HepG2 (cell line): ENCODE data around the gene IGFALS. TPM values are rescaled to one million over a fixed set of nuclear protein-coding genes. Genes with fewer than 3 reads are reported as not detected.

ENCODE experiments used
- CSRNP2 ChIP-seq: sonication (generic); formaldehyde crosslinking; conservative IDR thresholded peaks from 2 replicates; pipeline ENCODE4 v1.8.0; 2022; ENCODE audit warnings: low read depth, missing genetic modification reagents
- GRHL1 ChIP-seq: sonication (generic); formaldehyde crosslinking; conservative IDR thresholded peaks from 2 replicates; pipeline ENCODE4 v1.8.0; 2022; ENCODE audit warnings: missing genetic modification reagents
- HNRNPUL1 ChIP-seq: fragments of 200-400 bp; formaldehyde crosslinking; IDR thresholded peaks from 2 replicates; pipeline ENCODE4 v1.6.1; 2017; ENCODE audit warnings: low read depth, mild to moderate bottlenecking, low read length, moderate library complexity
- KAT8 ChIP-seq: IDR thresholded peaks from 2 replicates; pipeline ENCODE4 v1.6.1; 2016; ENCODE audit warnings: missing genetic modification reagents, missing compliant biosample characterization
- MBD4 ChIP-seq: IDR thresholded peaks from 2 replicates; pipeline ENCODE4 v1.6.1; 2012; ENCODE audit warnings: low read length, inconsistent platforms, borderline replicate concordance
- MED13 ChIP-seq: sonication (generic); formaldehyde crosslinking; IDR thresholded peaks from 2 replicates; pipeline ENCODE4 v1.5.0; 2020; ENCODE audit warnings: missing genetic modification reagents
- MXI1 ChIP-seq: IDR thresholded peaks from 3 replicates; pipeline ENCODE4 v1.6.1; 2012; ENCODE audit warnings: low read depth, low read length, inconsistent platforms, borderline replicate concordance
- NFIC ChIP-seq: IDR thresholded peaks from 2 replicates; pipeline ENCODE4 v1.6.1; 2012; ENCODE audit warnings: mild to moderate bottlenecking, low read length, inconsistent platforms
- NR2F1 ChIP-seq, 2 experiments: fragments of 450-650 bp in 1 of 2; formaldehyde crosslinking in 1 of 2; IDR thresholded peaks; 2 replicates each; pipeline versions ENCODE4 v1.5.0 to v1.6.1; 2016 to 2020; ENCODE audit warnings: mild to moderate bottlenecking in 1 of 2, missing compliant biosample characterization in 1 of 2, missing genetic modification reagents in 1 of 2, moderate library complexity in 1 of 2
- RXRB ChIP-seq: IDR thresholded peaks from 2 replicates; pipeline ENCODE4 v1.6.1; 2016; ENCODE audit warnings: borderline replicate concordance, missing genetic modification reagents, missing compliant biosample characterization
- ZBTB33 ChIP-seq: sonication (generic); formaldehyde crosslinking; IDR thresholded peaks from 2 replicates; pipeline ENCODE4 v1.4.0; 2020; ENCODE audit warnings: missing genetic modification reagents
- ZC3H4 ChIP-seq: sonication (generic); formaldehyde crosslinking; IDR thresholded peaks from 2 replicates; pipeline ENCODE4 v1.4.0; 2020; ENCODE audit warnings: missing genetic modification reagents, borderline replicate concordance
- ZFP62 ChIP-seq: sonication (generic); formaldehyde crosslinking; IDR thresholded peaks from 2 replicates; pipeline ENCODE4 v1.4.0; 2020; ENCODE audit warnings: missing genetic modification reagents
- ZGPAT ChIP-seq: IDR thresholded peaks from 2 replicates; pipeline ENCODE4 v1.6.1; 2016; ENCODE audit warnings: mild to moderate bottlenecking
- ZKSCAN5 ChIP-seq: sonication (generic); formaldehyde crosslinking; IDR thresholded peaks from 2 replicates; pipeline ENCODE4 v1.5.1; 2020; ENCODE audit warnings: mild to moderate bottlenecking, missing genetic modification reagents
- ZNF205 ChIP-seq: IDR thresholded peaks from 2 replicates; pipeline ENCODE4 v1.6.1; 2018; ENCODE audit warnings: missing biosample characterization, missing genetic modification reagents
- ZNF34 ChIP-seq: sonication (generic); formaldehyde crosslinking; IDR thresholded peaks from 2 replicates; pipeline ENCODE4 v1.4.0; 2020; ENCODE audit warnings: mild to moderate bottlenecking, missing genetic modification reagents, borderline replicate concordance
- ZNF83 ChIP-seq: sonication (generic); formaldehyde crosslinking; IDR thresholded peaks from 2 replicates; pipeline ENCODE4 v1.4.0; 2020; ENCODE audit warnings: missing genetic modification reagents, mild to moderate bottlenecking, borderline replicate concordance
- polyA plus RNA-seq, 8 experiments: library from polyadenylated mRNA; depleted of rRNA in 3 of 8; stranded (reverse) in 7 of 8; unstranded in 1 of 8; fragments of >200 nt; fragmentation: Illumina TruSeq in 4 of 8; extraction: Trizol in 4 of 8; gene quantifications; 2 replicates each; pipeline versions ENCODE4 v1.2.1 to v1.2.3, GENCODE V29; 2011 to 2016; ENCODE audit warnings: low read depth in 4 of 8, missing spikeins in 1 of 8, mixed read lengths in 1 of 8; ENCODE audit not compliant: insufficient read depth in 1 of 8
- total RNA-seq, 5 experiments: library from RNA; depleted of rRNA; stranded (reverse); fragments of >200 nt; fragmentation: Illumina TruSeq; extraction: Trizol; gene quantifications; 2 replicates each; pipeline ENCODE4 v1.2.3, GENCODE V29; 2016; ENCODE audit warnings: low read depth in 1 of 5
- TF ChIP-seq, protein P1 (sequence below): sonication (generic); formaldehyde crosslinking; IDR thresholded peaks from 2 replicates; pipeline ENCODE4 v1.5.0; 2020; ENCODE audit warnings: mild to moderate bottlenecking, missing genetic modification reagents
- TF ChIP-seq, protein P2 (sequence below): sonication (generic); formaldehyde crosslinking; IDR thresholded peaks from 2 replicates; pipeline ENCODE4 v1.4.0; 2020; ENCODE audit warnings: mild to moderate bottlenecking, missing genetic modification reagents

Gene IGFALS
- total and polyA plus RNA-seq, 2 of the 13 experiments (the other 11 are each of a cell fraction or from before 2014, with no cell fraction given), result 0.34 to 2.4 TPM

GRCh38 chr16:1832838-1833454 is 39.4 kb upstream of the IGFALS start (continued):
- TF ChIP-seq RXRB (CRISPR knock-in tag) (peak; percentile 89), NFIC (no peak), GRHL1 (CRISPR knock-in tag) (no peak), MBD4 (no peak), CSRNP2 (CRISPR knock-in tag) (no peak), MXI1 (peak; percentile 69; the same call in 1 of the 3 replicates), ZNF83 (CRISPR knock-in tag) (no peak), HNRNPUL1 (no peak), MED13 (CRISPR knock-in tag) (peak; percentile 72), ZNF205 (CRISPR knock-in tag) (no peak), ZC3H4 (CRISPR knock-in tag) (no peak), NR2F1 (CRISPR knock-in tag; IDR thresholded peaks at IDR 0.05) (peak in 1 of 2 experiments; percentile 9; a peak in 1 of 4 replicates), ZNF34 (CRISPR knock-in tag) (no peak), ZFP62 (no peak), ZKSCAN5 (CRISPR knock-in tag) (peak; percentile 49; the same call in 1 of the 2 replicates), ZGPAT (peak; percentile 63; the same call in 1 of the 2 replicates), ZBTB33 (CRISPR knock-in tag) (peak; percentile 36; the same call in 1 of the 2 replicates), KAT8 (CRISPR knock-in tag) (0 out of 2 replicates have a peak, but pooled peaks have one; percentile 36)
- TF ChIP-seq, protein P1, sequence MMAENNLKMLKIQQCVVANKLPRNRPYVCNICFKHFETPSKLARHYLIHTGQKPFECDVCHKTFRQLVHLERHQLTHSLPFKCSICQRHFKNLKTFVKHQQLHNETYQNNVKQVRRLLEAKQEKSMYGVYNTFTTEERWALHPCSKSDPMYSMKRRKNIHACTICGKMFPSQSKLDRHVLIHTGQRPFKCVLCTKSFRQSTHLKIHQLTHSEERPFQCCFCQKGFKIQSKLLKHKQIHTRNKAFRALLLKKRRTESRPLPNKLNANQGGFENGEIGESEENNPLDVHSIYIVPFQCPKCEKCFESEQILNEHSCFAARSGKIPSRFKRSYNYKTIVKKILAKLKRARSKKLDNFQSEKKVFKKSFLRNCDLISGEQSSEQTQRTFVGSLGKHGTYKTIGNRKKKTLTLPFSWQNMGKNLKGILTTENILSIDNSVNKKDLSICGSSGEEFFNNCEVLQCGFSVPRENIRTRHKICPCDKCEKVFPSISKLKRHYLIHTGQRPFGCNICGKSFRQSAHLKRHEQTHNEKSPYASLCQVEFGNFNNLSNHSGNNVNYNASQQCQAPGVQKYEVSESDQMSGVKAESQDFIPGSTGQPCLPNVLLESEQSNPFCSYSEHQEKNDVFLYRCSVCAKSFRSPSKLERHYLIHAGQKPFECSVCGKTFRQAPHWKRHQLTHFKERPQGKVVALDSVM (CRISPR knock-in tag), result peak; percentile 66
- TF ChIP-seq, protein P2, sequence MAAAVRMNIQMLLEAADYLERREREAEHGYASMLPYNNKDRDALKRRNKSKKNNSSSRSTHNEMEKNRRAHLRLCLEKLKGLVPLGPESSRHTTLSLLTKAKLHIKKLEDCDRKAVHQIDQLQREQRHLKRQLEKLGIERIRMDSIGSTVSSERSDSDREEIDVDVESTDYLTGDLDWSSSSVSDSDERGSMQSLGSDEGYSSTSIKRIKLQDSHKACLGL, result no peak
